GM12865 (cell line): ENCODE data around the gene JOSD2.
A peak's percentile ranks its signal among the peaks of the same experiment; 100 is the strongest.

ENCODE experiments used
- DNase-seq: peaks from one replicate; pipeline ENCODE4 v3.0.0; 2010; ENCODE audit warnings: low read depth
- H3K4me3 ChIP-seq: 2 replicates; pipeline ENCODE4 v1.5.1; 2011; ENCODE audit warnings: mild to moderate bottlenecking, low read depth, low read length, control low read depth
- CTCF ChIP-seq: IDR thresholded peaks from 2 replicates; pipeline ENCODE4 v1.5.1; 2011; ENCODE audit warnings: low read length, control low read depth, low read depth, inconsistent platforms; ENCODE audit not compliant: insufficient read depth; ENCODE audit errors: missing control alignments

The JOSD2 gene

GRCh38 chr19:50489461-50490011 is 21.5 kb downstream of the JOSD2 start:
- no peak overlapping the region for H3K4me3 ChIP-seq
- TF ChIP-seq CTCF, result no peak
- DNase-seq, result no peak

GRCh38 chr19:50488389-50489194 is 22.4 kb downstream of the JOSD2 start:
- no peak overlapping the region for H3K4me3 ChIP-seq
- TF ChIP-seq CTCF, result no peak
- no peak for DNase-seq

- peak; percentile 71 for DNase-seq
- H3K4me3 ChIP-seq, result no peak overlapping the region
- peak; percentile 44 for TF ChIP-seq CTCF
Measured at GRCh38 chr19:50486823-50487515, 24.0 kb downstream of the JOSD2 start.

- TF ChIP-seq CTCF, result no peak
Measured at GRCh38 chr19:50485284-50485955, 25.6 kb downstream of the JOSD2 start.

GRCh38 chr19:50482916-50483315 is 28.1 kb downstream of the JOSD2 start:
- DNase-seq, result no peak
- TF ChIP-seq CTCF, result no peak
- H3K4me3 ChIP-seq, result no peak overlapping the region

More at GRCh38 chr19:50485284-50485955, 25.6 kb downstream of the JOSD2 start:
- DNase-seq, result no peak
- H3K4me3 ChIP-seq, result no peak overlapping the region

GRCh38 chr19:50482271-50482855 is 28.6 kb downstream of the JOSD2 start:
- DNase-seq, result no peak
- no peak for TF ChIP-seq CTCF
- H3K4me3 ChIP-seq, result no peak overlapping the region
